Activated CD8-positive, alpha-beta T cell treated with anti-CD3 and anti-CD28 coated beads for 36 hours (primary cell): ENCODE measurements around the gene PRR4. TPM values are rescaled to one million over a fixed set of nuclear protein-coding genes. Genes with fewer than 3 reads are reported as not detected.

Source experiments
- ATAC-seq: fragments of 200-7000 bp; cut with Tn5 transposase; one replicate; pipeline ENCODE4 v1.10.0; 2021; ENCODE audit warnings: mild to moderate bottlenecking, moderate library complexity
- CTCF ChIA-PET: fragments of 350-600 bp; sonication (Branson Sonifier 250); formaldehyde crosslinking; loops from one replicate; lab custom pipeline; 2021; ENCODE audit warnings: antibody characterized with exemption; lab: Charles Lee
- POLR2A ChIA-PET: fragments of 350-600 bp; sonication (Branson Sonifier 250); formaldehyde crosslinking; loops from one replicate; lab custom pipeline; 2021; ENCODE audit warnings: antibody characterized with exemption; lab: Charles Lee
- DNase-seq: peaks from one replicate; pipeline ENCODE4 v3.0.0-alpha.2; 2020
- H3K27ac Mint-ChIP-seq: one replicate; pipeline ENCODE4 v1.8.0; 2021; ENCODE audit warnings: mild to moderate bottlenecking, mixed read lengths
- H3K27me3 Mint-ChIP-seq: one replicate; pipeline ENCODE4 v1.8.0; 2021; ENCODE audit warnings: mixed read lengths
- H3K36me3 Mint-ChIP-seq: one replicate; pipeline ENCODE4 v1.8.0; 2021; ENCODE audit warnings: low read depth, mixed read lengths
- H3K4me1 Mint-ChIP-seq: one replicate; pipeline ENCODE4 v1.8.0; 2021; ENCODE audit warnings: low read depth, mixed read lengths
- H3K4me3 Mint-ChIP-seq: one replicate; pipeline ENCODE4 v1.8.0; 2021; ENCODE audit warnings: mild to moderate bottlenecking, moderate library complexity, mixed read lengths
- H3K9me3 Mint-ChIP-seq: one replicate; pipeline ENCODE4 v1.8.0; 2021; ENCODE audit warnings: mixed read lengths
- CTCF ChIP-seq: fragments of 200-600 bp; IDR thresholded peaks from one replicate; pipeline ENCODE4 v1.8.0; 2022; ENCODE audit warnings: antibody characterized with exemption, mild to moderate bottlenecking
- intact Hi-C: fragments of 100-400 bp; cut with micrococcal nuclease; formaldehyde crosslinking; loops from one replicate; pipeline ENCODE4 v1.10.0; 2022
- total RNA-seq, 2 experiments: library from RNA; stranded (reverse); gene quantifications; one replicate each; pipeline ENCODE4 v1.2.3, GENCODE V29; 2021

PRR4 gene
- total RNA-seq = 1 to 10 TPM in 1 of 2 experiments, under 1 TPM in 1; 0.69 to 3.2 TPM

GRCh38 chr12:10849425-10849878, at the start of gene PRR4:
Gene PRR4 (minus strand): TSS chr12:10849475. CDS start chr12:10849437, 38 bp downstream.
- CTCF ChIA-PET = interaction anchor here (1.0 kb wide), 1 partner anchor 99 kb away, joined by 4 read pairs; no protein-coding TSS in a partner anchor
- no peak for TF ChIP-seq CTCF

GRCh38 chr12:10896854-10897253, 47.6 kb upstream of the PRR4 start:
- no peak for TF ChIP-seq CTCF
- DNase-seq (no peak), ATAC-seq (no peak)
- Mint-ChIP-seq H3K27ac (no peak overlapping the region), H3K4me3 (no peak overlapping the region), H3K9me3 (no peaks in the 10 kb centered on the region), H3K27me3 (no peaks in the 10 kb centered on the region), H3K36me3 (no peaks in the 10 kb centered on the region), H3K4me1 (no peaks in the 10 kb centered on the region)
- ChIA-PET CTCF (no interaction called here), POLR2A (no interaction called here)
- intact Hi-C loops = no loop called here

More at GRCh38 chr12:10849425-10849878, at the start of gene PRR4:
- Mint-ChIP-seq H3K4me3 (no peak within 1 kb of the TSS), H3K9me3 (no peaks in the 10 kb centered on the region), H3K27ac (no peak within 1 kb of the TSS), H3K4me1 (peaks cover 35% of the 10 kb centered on the region), H3K27me3 (no peaks in the 10 kb centered on the region), H3K36me3 (peaks cover 11% of the 10 kb centered on the region)
- POLR2A ChIA-PET = no interaction called here
- intact Hi-C loops = no loop called here
- DNase-seq (peak; percentile 52), ATAC-seq (peak; percentile 68)

- H3K9me3 Mint-ChIP-seq = no peaks in the 10 kb centered on the region
- intact Hi-C loops = no loop called here
- ChIA-PET POLR2A (no interaction called here), CTCF (no interaction called here)
- H3K4me1 Mint-ChIP-seq = no peaks in the 10 kb centered on the region
- H3K36me3 Mint-ChIP-seq = no peaks in the 10 kb centered on the region
- no peak overlapping the region for H3K4me3 Mint-ChIP-seq
- ATAC-seq (no peak), DNase-seq (no peak)
- no peak for TF ChIP-seq CTCF
- H3K27me3 Mint-ChIP-seq = no peaks in the 10 kb centered on the region
- no peak overlapping the region for H3K27ac Mint-ChIP-seq
Observed at GRCh38 chr12:10891937-10892336, 42.7 kb upstream of the PRR4 start.

- Mint-ChIP-seq H3K27ac (no peak overlapping the region), H3K27me3 (no peaks in the 10 kb centered on the region), H3K4me3 (no peak overlapping the region), H3K9me3 (no peaks in the 10 kb centered on the region), H3K36me3 (no peaks in the 10 kb centered on the region), H3K4me1 (no peaks in the 10 kb centered on the region)
- CTCF ChIA-PET = no interaction called here
- ATAC-seq (no peak), DNase-seq (no peak)
- no peak for TF ChIP-seq CTCF
- intact Hi-C loops = no loop called here
- POLR2A ChIA-PET = no interaction called here
Observed at GRCh38 chr12:10889226-10889625, 40.0 kb upstream of the PRR4 start.

- H3K4me1 Mint-ChIP-seq = no peaks in the 10 kb centered on the region
- ChIA-PET CTCF (no interaction called here), POLR2A (no interaction called here)
- H3K4me3 Mint-ChIP-seq = no peak within 1 kb of the TSS
- no peak for DNase-seq
- intact Hi-C loops = no loop called here
- H3K27ac Mint-ChIP-seq = no peak within 1 kb of the TSS
- H3K36me3 Mint-ChIP-seq = peaks cover 2% of the 10 kb centered on the region
- no peaks in the 10 kb centered on the region for H3K9me3 Mint-ChIP-seq
- no peak for TF ChIP-seq CTCF
- ATAC-seq = no peak
- H3K27me3 Mint-ChIP-seq = no peaks in the 10 kb centered on the region
Observed at GRCh38 chr12:10884086-10884725, 34.9 kb upstream of the PRR4 start, which contains the start of gene PRH1. Gene PRH1 (minus strand): TSS chr12:10884255. CDS start chr12:10884217, 38 bp downstream.
